ENCODE results near the gene ITPKA.

- no peak for TF ChIP-seq CTCF (IDR thresholded peaks at IDR 0.05)
- no peak for TF ChIP-seq POLR2AphosphoS5 (IDR thresholded peaks at IDR 0.05; ENCODE audit: low read depth, low read length)
- no peak for TF ChIP-seq SIN3A (IDR thresholded peaks at IDR 0.05; ENCODE audit: borderline replicate concordance, insufficient read depth, low read depth, low read length)
Observed at GRCh38 chr15:41487802-41488201, 5.9 kb upstream of the ITPKA start.

Measured in Panc1 (cell line).